Measurements from ENCODE around the gene NFIX.

The NFIX gene

GRCh38 chr19:13066933-13067807 is 71.9 kb downstream of the NFIX start:
- no peaks in the 10 kb centered on the region for H3K27me3 ChIP-seq (ENCODE audit: control insufficient read depth, insufficient read depth, low read length)
- H3K9ac ChIP-seq (ENCODE audit: low read length) = no peak overlapping the region
- peaks cover 39% of the 10 kb centered on the region for H3K4me1 ChIP-seq (ENCODE audit: control insufficient read depth, insufficient read depth, low read length)
- no peaks in the 10 kb centered on the region for H3K36me3 ChIP-seq (ENCODE audit: control insufficient read depth, insufficient read depth, low read length)
- H3K4me3 ChIP-seq (ENCODE audit: low read length) = no peak overlapping the region
- H3K9me3 ChIP-seq (ENCODE audit: control insufficient read depth, low read length) = no peaks in the 10 kb centered on the region

GRCh38 chr19:13068085-13068846 is 73.0 kb downstream of the NFIX start:
- no peak overlapping the region for H3K9ac ChIP-seq (ENCODE audit: low read length)
- peaks cover 5% of the 10 kb centered on the region for H3K36me3 ChIP-seq (ENCODE audit: control insufficient read depth, insufficient read depth, low read length)
- H3K4me1 ChIP-seq (ENCODE audit: control insufficient read depth, insufficient read depth, low read length) = peaks cover 36% of the 10 kb centered on the region
- no peak overlapping the region for H3K4me3 ChIP-seq (ENCODE audit: low read length)
- no peaks in the 10 kb centered on the region for H3K27me3 ChIP-seq (ENCODE audit: control insufficient read depth, insufficient read depth, low read length)
- no peaks in the 10 kb centered on the region for H3K9me3 ChIP-seq (ENCODE audit: control insufficient read depth, low read length)

- no peak overlapping the region for H3K9ac ChIP-seq (ENCODE audit: low read length)
- no peaks in the 10 kb centered on the region for H3K27me3 ChIP-seq (ENCODE audit: control insufficient read depth, insufficient read depth, low read length)
- peaks cover 17% of the 10 kb centered on the region for H3K36me3 ChIP-seq (ENCODE audit: control insufficient read depth, insufficient read depth, low read length)
- no peaks in the 10 kb centered on the region for H3K9me3 ChIP-seq (ENCODE audit: control insufficient read depth, low read length)
- H3K4me1 ChIP-seq (ENCODE audit: control insufficient read depth, insufficient read depth, low read length) = peaks cover 35% of the 10 kb centered on the region
- H3K4me3 ChIP-seq (ENCODE audit: low read length) = no peak overlapping the region
Observed at GRCh38 chr19:13069415-13070359, 74.4 kb downstream of the NFIX start.

GRCh38 chr19:13070425-13071140 is 75.3 kb downstream of the NFIX start:
- no peak overlapping the region for H3K4me3 ChIP-seq (ENCODE audit: low read length)
- H3K9me3 ChIP-seq (ENCODE audit: control insufficient read depth, low read length) = no peaks in the 10 kb centered on the region
- peaks cover 35% of the 10 kb centered on the region for H3K4me1 ChIP-seq (ENCODE audit: control insufficient read depth, insufficient read depth, low read length)
- peaks cover 17% of the 10 kb centered on the region for H3K36me3 ChIP-seq (ENCODE audit: control insufficient read depth, insufficient read depth, low read length)
- no peaks in the 10 kb centered on the region for H3K27me3 ChIP-seq (ENCODE audit: control insufficient read depth, insufficient read depth, low read length)
- no peak overlapping the region for H3K9ac ChIP-seq (ENCODE audit: low read length)

GRCh38 chr19:13071444-13072187 is 76.3 kb downstream of the NFIX start:
- Histone ChIP-seq H3K36me3 (ENCODE audit: control insufficient read depth, insufficient read depth, low read length) (peaks cover 17% of the 10 kb centered on the region), H3K4me1 (ENCODE audit: control insufficient read depth, insufficient read depth, low read length) (peaks cover 38% of the 10 kb centered on the region), H3K9ac (ENCODE audit: low read length) (no peak overlapping the region), H3K27me3 (ENCODE audit: control insufficient read depth, insufficient read depth, low read length) (no peaks in the 10 kb centered on the region), H3K4me3 (ENCODE audit: low read length) (no peak overlapping the region), H3K9me3 (ENCODE audit: control insufficient read depth, low read length) (no peaks in the 10 kb centered on the region)

- H3K9ac ChIP-seq (ENCODE audit: low read length) = no peak overlapping the region
- H3K36me3 ChIP-seq (ENCODE audit: control insufficient read depth, insufficient read depth, low read length) = peaks cover 17% of the 10 kb centered on the region
- no peaks in the 10 kb centered on the region for H3K9me3 ChIP-seq (ENCODE audit: control insufficient read depth, low read length)
- H3K4me3 ChIP-seq (ENCODE audit: low read length) = no peak overlapping the region
- no peaks in the 10 kb centered on the region for H3K27me3 ChIP-seq (ENCODE audit: control insufficient read depth, insufficient read depth, low read length)
- peaks cover 38% of the 10 kb centered on the region for H3K4me1 ChIP-seq (ENCODE audit: control insufficient read depth, insufficient read depth, low read length)
Observed at GRCh38 chr19:13072188-13072908, 77.1 kb downstream of the NFIX start.

GRCh38 chr19:13073263-13073662 is 78.0 kb downstream of the NFIX start:
- Histone ChIP-seq H3K9me3 (ENCODE audit: control insufficient read depth, low read length) (no peaks in the 10 kb centered on the region), H3K4me1 (ENCODE audit: control insufficient read depth, insufficient read depth, low read length) (peaks cover 44% of the 10 kb centered on the region), H3K27me3 (ENCODE audit: control insufficient read depth, insufficient read depth, low read length) (no peaks in the 10 kb centered on the region), H3K36me3 (ENCODE audit: control insufficient read depth, insufficient read depth, low read length) (peaks cover 17% of the 10 kb centered on the region), H3K4me3 (ENCODE audit: low read length) (no peak overlapping the region), H3K9ac (ENCODE audit: low read length) (no peak overlapping the region)

GRCh38 chr19:13074378-13074777 is 79.1 kb downstream of the NFIX start:
- peaks cover 20% of the 10 kb centered on the region for H3K36me3 ChIP-seq (ENCODE audit: control insufficient read depth, insufficient read depth, low read length)
- H3K4me3 ChIP-seq (ENCODE audit: low read length) = no peak overlapping the region
- H3K9ac ChIP-seq (ENCODE audit: low read length) = no peak overlapping the region
- H3K4me1 ChIP-seq (ENCODE audit: control insufficient read depth, insufficient read depth, low read length) = peaks cover 44% of the 10 kb centered on the region
- no peaks in the 10 kb centered on the region for H3K9me3 ChIP-seq (ENCODE audit: control insufficient read depth, low read length)
- no peaks in the 10 kb centered on the region for H3K27me3 ChIP-seq (ENCODE audit: control insufficient read depth, insufficient read depth, low read length)

GRCh38 chr19:13076320-13076719 is 81.0 kb downstream of the NFIX start:
- H3K27me3 ChIP-seq (ENCODE audit: control insufficient read depth, insufficient read depth, low read length) = no peaks in the 10 kb centered on the region
- no peak overlapping the region for H3K4me3 ChIP-seq (ENCODE audit: low read length)
- no peaks in the 10 kb centered on the region for H3K9me3 ChIP-seq (ENCODE audit: control insufficient read depth, low read length)
- peaks cover 20% of the 10 kb centered on the region for H3K36me3 ChIP-seq (ENCODE audit: control insufficient read depth, insufficient read depth, low read length)
- H3K4me1 ChIP-seq (ENCODE audit: control insufficient read depth, insufficient read depth, low read length) = peaks cover 46% of the 10 kb centered on the region
- H3K9ac ChIP-seq (ENCODE audit: low read length) = no peak overlapping the region

GRCh38 chr19:13076787-13077186 is 81.5 kb downstream of the NFIX start:
- H3K4me1 ChIP-seq (ENCODE audit: control insufficient read depth, insufficient read depth, low read length) = peaks cover 49% of the 10 kb centered on the region
- no peak overlapping the region for H3K9ac ChIP-seq (ENCODE audit: low read length)
- no peaks in the 10 kb centered on the region for H3K27me3 ChIP-seq (ENCODE audit: control insufficient read depth, insufficient read depth, low read length)

More at GRCh38 chr19:13076787-13077186, 81.5 kb downstream of the NFIX start:
- Histone ChIP-seq H3K9me3 (ENCODE audit: control insufficient read depth, low read length) (no peaks in the 10 kb centered on the region), H3K36me3 (ENCODE audit: control insufficient read depth, insufficient read depth, low read length) (peaks cover 20% of the 10 kb centered on the region), H3K4me3 (ENCODE audit: low read length) (no peak overlapping the region)
